ENCODE measurements around the gene CRYBA1.

The CRYBA1 gene

DNA sequence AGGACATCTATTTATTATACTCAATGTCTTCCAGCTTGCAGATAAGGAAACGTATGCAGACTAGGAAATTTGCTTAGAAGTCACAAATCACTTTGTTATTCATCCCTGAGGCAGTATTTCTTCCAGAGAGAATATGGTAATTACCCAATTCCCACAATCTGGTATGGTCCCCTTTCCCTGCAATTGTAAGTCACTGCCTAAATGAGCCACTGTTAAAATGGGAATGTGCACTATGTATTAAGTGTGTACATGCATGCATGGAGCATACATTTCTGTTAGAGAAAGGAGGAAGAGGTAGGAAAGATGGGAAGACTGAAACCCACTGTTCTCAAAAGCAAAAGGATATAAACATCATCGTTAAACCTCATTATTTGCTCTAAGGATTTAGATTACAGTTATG, 37.3 kb downstream of the CRYBA1 start:
- no peak for DNase-seq

GRCh38 chr17:29289852-29290251, 43.2 kb downstream of the CRYBA1 start:
- no peak for DNase-seq

DNA sequence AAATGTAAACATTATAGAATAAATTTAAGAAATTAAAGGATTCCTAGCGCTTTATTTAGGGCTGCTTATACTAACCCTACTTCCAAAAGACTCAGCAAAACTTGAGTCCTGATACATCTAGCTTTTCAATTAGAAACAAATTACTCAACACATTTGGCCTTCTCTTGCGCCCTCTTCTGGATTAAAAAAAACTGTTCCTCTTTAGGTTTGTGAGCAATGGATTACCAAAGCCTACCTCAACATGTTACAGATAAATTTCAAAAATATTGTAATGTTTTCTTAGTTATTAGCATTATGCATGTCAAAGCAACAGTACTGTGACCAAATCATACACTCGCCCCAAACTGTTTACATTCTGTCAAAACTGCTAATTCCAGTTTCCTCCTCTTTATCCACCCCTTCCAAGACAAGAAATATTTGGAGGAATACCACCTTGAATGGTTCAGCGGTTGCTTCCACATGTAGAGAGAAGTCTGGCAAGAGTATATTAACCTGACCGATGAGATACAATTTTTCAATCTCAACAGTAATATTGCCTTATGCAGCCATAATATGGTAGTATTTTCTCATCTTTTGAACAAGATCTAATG, 44.6 kb downstream of the CRYBA1 start:
- DNase-seq = no peak

- DNase-seq = no peak
Measured at GRCh38 chr17:29292071-29292991, 45.7 kb downstream of the CRYBA1 start.

GRCh38 chr17:29292992-29293889, 46.6 kb downstream of the CRYBA1 start:
- DNase-seq = no peak

DNA sequence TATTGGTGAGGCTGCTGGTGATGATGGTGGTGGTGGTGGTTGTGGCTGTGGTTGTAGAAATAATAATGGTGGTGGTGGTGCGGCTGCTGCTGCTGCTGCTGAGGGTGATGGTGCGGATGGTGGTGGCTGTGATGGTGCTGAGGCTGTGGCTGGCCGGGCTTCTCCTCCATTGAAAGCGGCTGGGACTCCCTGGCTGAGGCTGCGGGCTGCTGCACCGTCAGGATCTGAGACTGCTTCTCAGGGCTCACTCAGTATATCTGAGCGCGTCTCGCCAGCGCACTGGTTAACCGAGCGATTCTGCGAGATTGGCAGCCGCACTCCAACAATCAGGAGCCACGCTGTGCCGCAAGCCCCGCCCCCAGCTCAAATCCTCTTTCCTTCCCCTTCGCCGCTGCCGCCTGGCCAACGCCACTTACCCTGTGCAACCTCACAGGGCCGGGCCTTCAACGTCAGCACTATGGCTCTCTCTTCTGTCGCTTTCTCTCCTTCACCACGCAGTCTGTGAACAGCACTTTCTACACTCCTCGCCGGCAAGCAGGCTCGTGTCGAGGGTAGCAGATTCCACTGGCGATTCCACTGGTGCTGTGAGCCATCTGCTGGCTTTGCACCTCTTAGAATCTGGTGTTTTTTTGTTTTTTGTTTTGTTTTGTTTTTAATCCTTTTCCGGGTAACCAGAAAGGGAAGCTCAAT, 47.4 kb downstream of the CRYBA1 start, which contains the start of gene NUFIP2:
NUFIP2 (minus strand) TSS at position 259 of the 690 bp plus-strand sequence; CDS start at position 170, 89 bp downstream.
- peak; percentile 86 for DNase-seq

GRCh38 chr17:29294580-29294900, 47.9 kb downstream of the CRYBA1 start:
- DNase-seq = no peak

- no peak for DNase-seq
Measured at GRCh38 chr17:29295420-29295819, 48.8 kb downstream of the CRYBA1 start.

- DNase-seq = no peak
Measured at GRCh38 chr17:29299031-29299430, 52.4 kb downstream of the CRYBA1 start.

- no peak for DNase-seq
Measured at GRCh38 chr17:29303386-29303785, 56.7 kb downstream of the CRYBA1 start.

All from NCI-H2081 treated with DMSO at 0.1 percent for 48 hours (cell line).